A549 (cell line): ENCODE measurements around the gene C1QTNF12. TPM values are rescaled to one million over a fixed set of nuclear protein-coding genes. Genes with fewer than 3 reads are reported as not detected.

ENCODE experiments used
- ATAC-seq, 2 experiments: fragments of 200-7000 bp in 1 of 2; fragments of >200 bp in 1 of 2; cut with Nextera tagmentation in 1 of 2; cut with Tn5 transposase in 1 of 2; 3 replicates each; pipeline versions ENCODE4 v1.8.0 to v1.9.1; 2018 to 2020; ENCODE audit warnings: mild to moderate bottlenecking in 1 of 2, moderate library complexity in 1 of 2
- CTCF ChIA-PET: fragments of 300-600 bp; sonication (Branson Sonifier 250); formaldehyde crosslinking; extraction: SDS; loops from one replicate; lab custom pipeline; 2021; ENCODE audit warnings: antibody characterized with exemption, inconsistent platforms; lab: Yijun Ruan, JAX
- POLR2A ChIA-PET: fragments of 350-600 bp; formaldehyde crosslinking; extraction: SDS; loops from one replicate; lab custom pipeline; 2021; ENCODE audit warnings: antibody characterized with exemption, inconsistent platforms; lab: Yijun Ruan, JAX
- DNase-seq, 2 experiments: peaks; one replicate each; pipeline versions ENCODE4 v3.0.0 to v3.0.0-alpha.2; 2011 to 2016; ENCODE audit warnings: low read depth in 1 of 2, low spot score in 1 of 2
- FAIRE-seq: peaks from 2 replicates; lab custom pipeline; 2011; peaks lifted over from hg19 to GRCh38; lab: Jason Lieb, UNC
- H3K27ac ChIP-seq, 2 experiments: fragments of >200 bp; sonication (Bioruptor Twin); formaldehyde crosslinking; 3 replicates each; pipeline ENCODE4 v1.5.1; 2016 to 2017
- H3K4me1 ChIP-seq: fragments of >200 bp; sonication (Bioruptor Twin); formaldehyde crosslinking; 3 replicates; pipeline ENCODE4 v1.6.1; 2016
- H3K4me2 ChIP-seq: fragments of >200 bp; sonication (Bioruptor Twin); formaldehyde crosslinking; 3 replicates; pipeline ENCODE4 v1.6.1; 2016
- H3K4me3 ChIP-seq: fragments of >200 bp; sonication (Bioruptor Twin); formaldehyde crosslinking; 3 replicates; pipeline ENCODE4 v1.5.1; 2016
- H3K9me3 ChIP-seq: fragments of >200 bp; sonication (Bioruptor Twin); formaldehyde crosslinking; 3 replicates; pipeline ENCODE4 v1.6.1; 2016
- E2F6 ChIP-seq: IDR thresholded peaks from 2 replicates; pipeline ENCODE4 v1.6.1; 2012; ENCODE audit warnings: low read depth, borderline replicate concordance
- EHF ChIP-seq: fragments of 250-450 bp; sonication (Bioruptor Pico); IDR thresholded peaks from 2 replicates; pipeline ENCODE4 v1.5.0; 2020; ENCODE audit warnings: mild to moderate bottlenecking
- ESRRA ChIP-seq: fragments of 150-350 bp; IDR thresholded peaks from 2 replicates; pipeline ENCODE4 v1.6.1; 2014; ENCODE audit warnings: mild to moderate bottlenecking, low read length, borderline replicate concordance
- FOXS1 ChIP-seq: fragments of 250-450 bp; sonication (Bioruptor Pico); IDR thresholded peaks from 2 replicates; pipeline ENCODE4 v1.5.0; 2020; ENCODE audit warnings: mild to moderate bottlenecking, moderate library complexity
- GATA3 ChIP-seq: IDR thresholded peaks from 2 replicates; pipeline ENCODE4 v1.6.1; 2012; ENCODE audit warnings: borderline replicate concordance
- HDAC2 ChIP-seq: fragments of 200-600 bp; sonication (generic); IDR thresholded peaks from 2 replicates; pipeline ENCODE4 v1.6.1; 2016
- HES2 ChIP-seq: fragments of >200 bp; sonication (Bioruptor Twin); formaldehyde crosslinking; IDR thresholded peaks from 2 replicates; pipeline ENCODE4 v1.6.1; 2016
- HOXB13 ChIP-seq: fragments of 250-450 bp; sonication (Bioruptor Pico); IDR thresholded peaks from 2 replicates; pipeline ENCODE4 v1.5.0; 2020; ENCODE audit warnings: low read depth, mild to moderate bottlenecking, moderate library complexity
- HOXB5 ChIP-seq: fragments of 250-450 bp; sonication (Bioruptor Pico); IDR thresholded peaks from 2 replicates; pipeline ENCODE4 v1.5.0; 2020; ENCODE audit warnings: mild to moderate bottlenecking, moderate library complexity
- JUN ChIP-seq, 2 experiments: fragments of >200 bp; sonication (Bioruptor Twin); formaldehyde crosslinking; IDR thresholded peaks; 2 replicates in 1 of 2; 3 replicates in 1 of 2; pipeline ENCODE4 v1.6.1; 2016 to 2017
- KDM1A ChIP-seq: fragments of 200-600 bp; sonication (generic); IDR thresholded peaks from 2 replicates; pipeline ENCODE4 v1.6.1; 2016; ENCODE audit warnings: low read depth, mild to moderate bottlenecking
- KDM5A ChIP-seq: fragments of 200-600 bp; sonication (generic); IDR thresholded peaks from 2 replicates; pipeline ENCODE4 v1.6.1; 2016; ENCODE audit warnings: antibody characterized with exemption, mild to moderate bottlenecking
- MAZ ChIP-seq: fragments of 150-350 bp; IDR thresholded peaks from 2 replicates; pipeline ENCODE4 v1.6.1; 2014; ENCODE audit warnings: antibody characterized with exemption, low read depth, low read length, borderline replicate concordance
- NR3C1 ChIP-seq: fragments of >200 bp; sonication (Bioruptor Twin); formaldehyde crosslinking; IDR thresholded peaks from 3 replicates; pipeline ENCODE4 v1.6.1; 2017
- RAD21 ChIP-seq, 2 experiments: fragments of >200 bp in 1 of 2; sonication (Bioruptor Twin) in 1 of 2; formaldehyde crosslinking in 1 of 2; IDR thresholded peaks in 1 of 2; conservative IDR thresholded peaks in 1 of 2; 2 replicates in 1 of 2; 3 replicates in 1 of 2; pipeline ENCODE4 v1.6.1; 2012 to 2018; ENCODE audit warnings: inconsistent platforms in 1 of 2
- RCOR1 ChIP-seq: fragments of 150-350 bp; IDR thresholded peaks from 2 replicates; pipeline ENCODE4 v1.6.1; 2014; ENCODE audit warnings: antibody characterized with exemption, low read length, low read depth
- RFX5 ChIP-seq: fragments of 450-650 bp; IDR thresholded peaks from 2 replicates; pipeline ENCODE4 v1.7.1; 2014; ENCODE audit warnings: antibody characterized with exemption, mild to moderate bottlenecking, moderate library complexity
- SREBF2 ChIP-seq: fragments of 450-650 bp; IDR thresholded peaks from 2 replicates; pipeline ENCODE4 v1.6.1; 2014; ENCODE audit warnings: mild to moderate bottlenecking, moderate library complexity
- ZFP36 ChIP-seq: fragments of 450-650 bp; IDR thresholded peaks from 2 replicates; pipeline ENCODE4 v1.6.1; 2014; ENCODE audit warnings: borderline replicate concordance; ENCODE audit not compliant: partially characterized antibody
- ZNF302 ChIP-seq: fragments of 250-450 bp; sonication (Bioruptor Pico); IDR thresholded peaks from 2 replicates; pipeline ENCODE4 v1.9.0; 2021; ENCODE audit warnings: inconsistent platforms, mild to moderate bottlenecking, moderate library complexity
- ZSCAN20 ChIP-seq: fragments of 250-450 bp; sonication (Bioruptor Pico); IDR thresholded peaks from 2 replicates; pipeline ENCODE4 v1.8.0; 2022; ENCODE audit warnings: mild to moderate bottlenecking, moderate library complexity
- WGBS: methylation state at CpG from one replicate; pipeline ENCODE4 v1.1.6; 2017; ENCODE audit errors: missing lambda C conversion rate; 5-methylcytosine and 5-hydroxymethylcytosine counted together
- polyA plus RNA-seq, 4 experiments: library from polyadenylated mRNA; depleted of rRNA in 3 of 4; stranded (reverse); fragments of >200 nt; fragmentation: RNase III in 1 of 4; extraction: RNeasy Plus Mini Kit Qiagen cat#74134 plus additional on column Dnase treatment in 1 of 4; gene quantifications; 2 replicates in 3 of 4; 3 replicates in 1 of 4; pipeline ENCODE4 v1.2.3, GENCODE V29; 2011 to 2017
- TF ChIP-seq, protein P1 (sequence below): fragments of 450-650 bp; IDR thresholded peaks from 2 replicates; pipeline ENCODE4 v1.6.1; 2014; ENCODE audit warnings: antibody characterized with exemption

Gene C1QTNF12
- polyA plus RNA-seq, 2 of the 4 experiments (the other 2 are of a cell fraction): 0.47 to 0.83 TPM

GRCh38 chr1:1216770-1217620, 29.5 kb downstream of the C1QTNF12 start:
- Histone ChIP-seq H3K9me3 (no peaks in the 10 kb centered on the region), H3K27ac (no peak overlapping the region), H3K4me2 (no peak overlapping the region), H3K4me1 (no peaks in the 10 kb centered on the region), H3K4me3 (no peak overlapping the region)
- ChIA-PET POLR2A (interaction anchor here (0.6 kb wide), 1 partner anchor 31 kb away, joined by 3 read pairs; no protein-coding TSS in a partner anchor), CTCF (interaction anchor here (1.2 kb wide), 1 partner anchor 12 kb away, joined by 3 read pairs; no protein-coding TSS in a partner anchor)
- TF ChIP-seq RFX5 (no peak), MAZ (no peak), NR3C1 (no peak), SREBF2 (no peak), RAD21 (conservative IDR thresholded peaks at IDR 0.05 in 1 of 2, IDR thresholded peaks at IDR 0.05 in 1 of 2) (no peak), HES2 (no peak), FOXS1 (CRISPR knock-in tag) (no peak), HDAC2 (no peak), GATA3 (no peak)
- TF ChIP-seq, protein P1, sequence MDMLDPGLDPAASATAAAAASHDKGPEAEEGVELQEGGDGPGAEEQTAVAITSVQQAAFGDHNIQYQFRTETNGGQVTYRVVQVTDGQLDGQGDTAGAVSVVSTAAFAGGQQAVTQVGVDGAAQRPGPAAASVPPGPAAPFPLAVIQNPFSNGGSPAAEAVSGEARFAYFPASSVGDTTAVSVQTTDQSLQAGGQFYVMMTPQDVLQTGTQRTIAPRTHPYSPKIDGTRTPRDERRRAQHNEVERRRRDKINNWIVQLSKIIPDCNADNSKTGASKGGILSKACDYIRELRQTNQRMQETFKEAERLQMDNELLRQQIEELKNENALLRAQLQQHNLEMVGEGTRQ: no peak
- ATAC-seq (no peak), DNase-seq (no peak), FAIRE-seq (no peak)
- 93% methylated on average over 30 of the region's 74 CpGs for WGBS

DNA sequence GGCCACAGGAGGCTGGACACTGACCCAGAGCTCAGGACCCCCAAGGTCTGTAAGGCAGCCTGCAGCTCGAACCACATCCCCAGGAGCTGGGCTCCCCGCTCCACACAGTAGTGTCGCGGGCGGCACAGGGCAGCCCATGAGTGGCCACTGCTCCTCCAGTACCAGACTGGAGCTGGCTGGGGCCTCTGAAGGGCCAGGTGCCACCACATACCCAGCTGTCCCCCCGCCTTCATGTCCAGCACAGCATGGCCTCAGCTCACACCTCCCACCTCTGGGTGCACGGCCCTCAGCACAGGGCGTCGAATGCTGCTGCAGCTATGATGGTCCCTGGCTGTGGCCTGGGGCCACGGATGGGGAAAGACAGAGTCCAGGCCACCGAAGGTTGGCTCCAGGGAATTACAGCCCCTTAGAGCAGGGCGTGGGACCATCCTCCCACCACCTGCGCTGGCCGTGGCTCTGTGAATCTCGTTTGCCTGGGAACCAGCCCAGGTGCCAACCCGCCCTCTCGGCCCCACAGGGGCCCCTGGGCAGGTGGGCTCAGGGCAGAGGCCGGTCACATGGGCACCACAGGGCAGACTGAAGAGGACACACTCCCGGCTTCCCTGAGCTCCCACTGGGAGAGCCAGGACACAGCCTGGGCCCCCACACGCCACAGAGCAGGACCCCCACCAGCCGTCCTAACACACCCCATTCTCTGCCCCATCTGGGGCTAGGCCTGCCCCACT, 30.5 kb downstream of the C1QTNF12 start:
- no peak overlapping the region for H3K4me2 ChIP-seq
- DNase-seq (no peak), ATAC-seq (peak; percentile 19 to 25; a peak in 1 of 6 replicates), FAIRE-seq (no peak)
- ChIA-PET POLR2A (interaction anchor here (1.4 kb wide), 1 partner anchor 15 kb away, joined by 3 read pairs; no protein-coding TSS in a partner anchor), CTCF (no interaction called here)
- 85% methylated on average over 10 of the region's 21 CpGs for WGBS
- no peaks in the 10 kb centered on the region for H3K4me1 ChIP-seq
- no peaks in the 10 kb centered on the region for H3K9me3 ChIP-seq
- H3K4me3 ChIP-seq: no peak overlapping the region
- TF ChIP-seq EHF (CRISPR knock-in tag) (no peak), E2F6 (no peak), HOXB13 (CRISPR knock-in tag) (no peak), RCOR1 (no peak), KDM1A (no peak), KDM5A (no peak)
- H3K27ac ChIP-seq: no peak overlapping the region

DNA sequence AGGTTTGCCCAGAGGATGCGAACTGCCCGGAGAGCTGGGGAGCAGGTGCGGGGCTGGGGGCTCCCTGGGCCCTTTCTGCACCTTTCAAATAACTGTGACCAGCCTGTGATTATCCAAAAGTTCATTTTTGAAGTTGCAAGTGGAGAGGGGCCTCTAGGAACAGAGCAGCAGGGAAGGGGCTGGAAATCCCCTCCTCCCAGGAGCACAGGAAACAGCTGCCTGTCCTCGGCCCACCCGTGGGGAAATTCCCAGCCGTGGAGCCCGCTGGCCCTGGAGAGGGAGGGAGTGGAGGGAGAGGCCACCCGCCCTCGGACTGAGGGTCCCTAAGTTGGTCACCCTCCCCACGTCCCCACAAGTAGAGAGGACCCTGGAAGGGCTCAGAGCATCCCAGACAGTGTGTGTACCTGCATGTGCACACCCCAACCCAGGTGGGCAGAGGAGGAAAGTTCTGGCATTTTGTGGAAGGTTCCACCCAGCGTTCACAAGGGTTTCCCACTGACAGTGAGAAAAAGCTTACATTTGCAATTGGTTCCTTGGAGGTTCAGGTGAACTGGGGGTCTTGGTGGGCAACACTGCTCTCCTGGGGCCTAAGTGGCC, 31.3 kb downstream of the C1QTNF12 start:
- no peaks in the 10 kb centered on the region for H3K9me3 ChIP-seq
- H3K27ac ChIP-seq: no peak overlapping the region
- no peak for DNase-seq
- CTCF ChIA-PET: no interaction called here
- POLR2A ChIA-PET: interaction anchor here (1.4 kb wide), 1 partner anchor 16 kb away, joined by 3 read pairs; no protein-coding TSS in a partner anchor
- no peak for FAIRE-seq
- no peak overlapping the region for H3K4me2 ChIP-seq
- no peaks in the 10 kb centered on the region for H3K4me1 ChIP-seq
- no peak overlapping the region for H3K4me3 ChIP-seq
- WGBS: 67% methylated on average over 3 of the region's 11 CpGs
- no peak for TF ChIP-seq ZFP36
- TF ChIP-seq ZNF302 (CRISPR knock-in tag): no peak
- no peak for TF ChIP-seq ZSCAN20 (CRISPR knock-in tag)
- TF ChIP-seq HOXB5 (CRISPR knock-in tag): no peak
- TF ChIP-seq RAD21 (conservative IDR thresholded peaks at IDR 0.05 in 1 of 2, IDR thresholded peaks at IDR 0.05 in 1 of 2): no peak
- TF ChIP-seq JUN (IDR thresholded peaks at IDR 0.05): no peak
- TF ChIP-seq ESRRA: no peak
- ATAC-seq: no peak
